HTERT RPE-1 (cell line): ENCODE measurements around the gene ITGB1BP1.

Experiments used
- in situ Hi-C: fragments of 300-500 bp; cut with MboI; formaldehyde crosslinking; loops from 4 replicates; pipeline ENCODE4 v1.14.3; 2020; ENCODE audit warnings: low sequenced_read_pairs

The ITGB1BP1 gene, protein sequence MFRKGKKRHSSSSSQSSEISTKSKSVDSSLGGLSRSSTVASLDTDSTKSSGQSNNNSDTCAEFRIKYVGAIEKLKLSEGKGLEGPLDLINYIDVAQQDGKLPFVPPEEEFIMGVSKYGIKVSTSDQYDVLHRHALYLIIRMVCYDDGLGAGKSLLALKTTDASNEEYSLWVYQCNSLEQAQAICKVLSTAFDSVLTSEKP

DNA sequence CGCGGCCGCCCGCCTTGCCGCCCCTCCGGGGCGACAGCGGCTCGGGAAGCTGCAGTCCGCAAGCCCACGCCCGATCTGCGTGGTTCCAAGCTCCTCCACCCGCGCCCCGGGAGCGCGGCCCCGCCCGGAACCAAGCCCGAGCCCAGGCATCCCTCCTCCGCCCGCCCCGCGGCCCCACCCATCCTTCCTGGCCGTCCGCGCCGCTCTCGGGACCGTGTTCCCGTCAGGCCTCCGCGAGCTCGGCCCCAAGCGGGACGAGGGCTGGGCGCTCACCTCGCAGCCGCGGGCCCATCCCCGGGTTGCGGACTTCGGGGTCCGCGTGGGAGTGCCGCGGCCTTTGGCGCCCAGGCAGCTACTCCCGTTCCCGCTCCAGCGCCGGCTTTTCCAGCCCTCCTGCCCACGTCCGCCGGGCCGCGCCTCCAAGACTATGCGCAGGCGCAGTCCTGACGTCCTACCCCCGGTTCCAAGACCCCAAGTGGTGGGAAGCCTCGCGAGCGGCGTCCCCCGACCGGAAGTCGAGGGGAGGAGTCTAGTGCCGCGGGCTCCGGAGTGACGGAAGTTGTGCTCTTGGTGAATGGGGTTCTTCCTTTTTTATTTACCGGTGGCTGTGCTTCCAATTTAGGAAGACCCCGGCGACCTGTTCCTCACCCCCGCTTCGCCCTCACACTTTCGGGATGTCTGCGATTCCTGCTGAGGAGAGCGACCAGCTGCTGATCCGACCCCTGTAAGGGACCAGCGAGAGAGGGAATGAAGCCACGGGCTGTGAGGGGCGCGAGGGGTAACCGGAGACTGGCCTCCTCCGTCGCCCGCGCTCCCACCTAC is at the start of gene ITGB1BP1, which contains the start of gene CPSF3:
Gene ITGB1BP1, minus strand, starts transcription at position 429 of the 822 bp plus-strand sequence. CDS start 4,831 bp downstream, outside the sequence.
Gene CPSF3, plus strand, starts transcription at position 555 of the 822 bp plus-strand sequence. Its CDS starts 120 bp downstream, at position 675.
- in situ Hi-C loops = no loop called here

DNA sequence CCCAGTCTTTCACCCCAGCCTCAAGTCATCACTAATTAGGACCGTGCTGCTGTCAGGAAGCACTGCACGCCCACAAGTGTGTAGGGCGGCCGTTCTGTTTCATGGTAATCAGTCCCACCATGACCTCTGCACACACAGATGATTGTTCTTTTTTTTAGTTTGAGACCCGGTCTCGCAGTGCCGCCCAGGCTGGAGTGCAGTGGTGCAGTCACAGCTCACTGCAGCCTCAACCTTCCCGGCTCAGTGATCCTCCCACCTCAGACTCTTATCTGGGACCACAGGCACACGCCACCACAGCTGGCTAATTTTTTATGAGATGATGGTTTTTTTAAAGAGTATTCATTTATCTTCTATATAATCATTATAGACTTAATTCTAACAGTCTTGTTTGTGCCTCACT is 49.2 kb upstream of the ITGB1BP1 start:
- in situ Hi-C loops = no loop called here

DNA sequence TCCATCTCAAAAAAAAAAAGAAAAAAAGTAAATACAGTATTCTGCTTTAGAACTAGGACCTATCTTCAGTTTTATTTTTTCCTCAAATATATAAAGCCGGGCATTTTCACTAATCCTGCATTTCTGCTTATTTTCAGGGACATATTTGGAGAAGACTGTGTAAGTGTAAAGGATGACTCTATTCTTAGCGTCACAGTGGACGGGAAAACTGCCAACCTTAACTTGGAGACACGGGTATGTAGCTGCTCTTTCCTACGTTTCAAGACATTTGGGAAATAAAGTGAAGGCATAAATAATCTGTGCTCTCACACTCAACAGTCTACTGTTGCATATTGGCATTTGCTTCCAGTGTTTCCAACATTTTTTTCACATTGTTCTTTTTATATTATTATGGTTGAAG is 47.9 kb upstream of the ITGB1BP1 start:
- in situ Hi-C loops = no loop called here

DNA sequence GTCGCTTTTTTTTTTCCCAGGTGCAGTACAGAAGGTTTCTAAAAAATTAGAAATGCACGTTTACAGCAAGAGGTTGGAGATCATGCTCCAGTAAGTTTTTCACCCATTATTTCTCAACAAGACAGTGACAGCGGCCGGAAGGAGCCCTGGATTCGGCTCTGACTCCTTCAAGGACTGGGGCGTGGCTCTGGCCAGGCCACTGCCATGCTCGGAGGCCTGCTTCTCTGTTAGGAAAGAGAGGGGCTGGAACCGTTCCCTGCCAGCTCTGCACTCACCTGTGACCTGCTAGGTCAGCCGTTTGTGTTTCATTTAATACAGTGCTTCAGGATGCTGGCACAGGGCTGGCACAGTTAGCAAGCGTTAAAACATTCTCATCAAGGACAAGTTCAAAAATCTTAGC is 44.4 kb upstream of the ITGB1BP1 start:
- in situ Hi-C loops = no loop called here

DNA sequence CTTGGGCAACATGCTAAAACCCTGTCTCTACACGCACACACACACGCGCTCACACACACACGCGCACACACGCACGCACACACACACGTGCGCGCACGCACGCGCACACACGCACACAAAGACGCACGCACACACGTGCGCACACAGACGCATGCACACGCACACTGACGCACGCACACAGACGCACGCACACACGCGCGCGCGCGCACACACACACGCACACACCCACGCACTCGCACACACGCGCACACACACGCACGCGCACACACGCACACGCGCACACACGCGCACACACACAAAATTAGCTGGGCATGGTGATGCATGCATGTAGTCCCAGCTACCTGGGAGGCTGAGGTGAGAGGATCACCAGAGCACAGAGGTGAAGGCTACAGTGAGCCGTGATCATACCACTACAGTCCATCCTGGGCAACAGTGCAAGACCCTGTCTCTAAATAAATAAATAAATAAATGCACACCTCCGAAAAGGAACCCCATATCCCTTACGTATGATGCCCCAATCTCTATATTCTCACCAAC is 42.9 kb upstream of the ITGB1BP1 start:
- in situ Hi-C loops = no loop called here

DNA sequence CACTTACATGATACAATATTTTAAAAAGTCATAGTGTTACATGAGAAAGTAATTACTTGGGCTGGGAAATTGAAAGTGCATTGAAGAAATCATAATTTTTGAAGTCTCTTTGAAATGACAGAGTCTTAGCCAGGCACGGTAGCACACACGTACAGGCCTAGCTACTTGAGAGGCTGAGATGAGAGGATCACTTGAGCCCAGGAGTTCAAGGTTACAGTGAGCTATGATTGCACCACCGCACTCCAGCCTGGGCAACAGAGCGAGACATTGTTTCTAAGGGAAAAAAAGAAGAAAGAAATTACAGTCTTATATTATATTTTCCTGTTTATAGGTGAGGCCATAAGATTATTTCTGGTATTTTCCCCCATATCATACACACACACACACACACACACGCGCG is 41.8 kb upstream of the ITGB1BP1 start:
- in situ Hi-C loops = no loop called here

DNA sequence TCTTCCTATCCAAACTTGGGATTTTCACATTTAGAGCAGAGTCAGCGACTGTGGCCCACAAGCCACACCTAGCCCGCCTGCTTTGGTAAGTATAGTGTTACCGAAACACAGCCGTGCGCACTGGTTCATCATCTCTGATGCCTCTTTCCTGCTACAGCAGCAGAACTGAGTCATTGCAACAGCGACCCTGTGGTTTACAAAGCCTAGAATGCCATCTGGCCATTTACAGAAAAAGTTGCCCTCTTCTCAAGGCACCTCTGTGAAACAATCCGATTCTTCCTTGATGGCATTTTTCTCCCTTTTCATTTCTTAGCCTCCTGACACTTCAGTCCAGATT is 40.3 kb upstream of the ITGB1BP1 start:
- in situ Hi-C loops = no loop called here

DNA sequence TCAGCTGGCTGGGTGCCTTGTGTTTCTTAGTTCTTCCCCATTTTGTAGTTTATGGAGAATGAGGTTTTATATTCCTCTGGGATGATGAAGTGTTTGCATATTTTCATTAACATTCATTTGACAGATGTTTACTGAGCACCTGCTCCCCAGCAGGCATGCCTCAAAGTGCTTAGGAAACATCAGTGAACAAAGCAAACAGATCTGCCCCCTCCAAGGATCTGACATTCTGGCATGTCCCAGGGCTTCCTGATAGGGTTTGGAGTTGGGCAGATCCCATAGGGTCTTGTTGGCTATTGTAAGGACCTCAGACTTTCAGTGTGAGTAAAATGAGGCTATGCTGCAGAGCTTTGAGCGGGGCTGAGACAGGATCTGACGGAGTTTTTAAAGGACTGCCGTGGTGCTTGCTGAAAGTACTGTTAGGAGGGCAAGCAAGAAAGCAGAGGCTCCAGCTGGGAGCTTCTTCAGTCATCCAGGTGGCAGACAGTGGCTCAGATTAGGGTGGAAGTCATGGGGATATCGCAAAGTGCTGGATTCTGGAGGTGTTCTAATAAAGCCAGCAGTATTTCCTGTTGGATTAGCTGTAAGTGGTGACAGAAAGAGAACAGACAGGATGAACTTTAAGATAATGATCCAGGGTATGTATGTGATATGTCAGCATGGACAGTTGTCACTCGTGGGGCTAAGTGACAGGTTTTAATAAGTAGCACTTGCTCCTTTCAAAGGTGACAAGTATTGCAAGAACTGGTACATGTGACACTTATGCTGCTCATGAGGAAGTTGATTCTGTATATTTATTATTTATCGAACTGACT is 39.8 kb upstream of the ITGB1BP1 start:
- in situ Hi-C loops = no loop called here

DNA sequence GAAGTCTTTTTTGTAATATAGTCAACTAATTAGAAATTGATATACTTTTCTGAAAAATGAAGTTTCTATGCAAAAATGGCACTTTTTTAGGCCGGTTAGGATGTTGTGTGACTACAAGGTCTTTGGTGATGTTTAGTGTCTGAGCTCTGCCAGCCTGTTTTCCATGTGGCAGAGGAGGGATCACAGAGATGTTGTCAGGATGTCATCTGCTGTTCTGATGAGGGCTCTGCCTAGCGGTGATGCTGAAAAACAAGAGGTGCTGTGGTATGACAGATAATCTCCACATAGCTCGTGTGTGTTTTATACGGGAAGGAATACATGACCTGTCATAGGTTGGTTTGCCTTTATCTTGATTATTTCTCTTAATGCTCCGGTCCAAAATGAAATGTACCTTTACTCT is 39.0 kb upstream of the ITGB1BP1 start:
- in situ Hi-C loops = no loop called here

DNA sequence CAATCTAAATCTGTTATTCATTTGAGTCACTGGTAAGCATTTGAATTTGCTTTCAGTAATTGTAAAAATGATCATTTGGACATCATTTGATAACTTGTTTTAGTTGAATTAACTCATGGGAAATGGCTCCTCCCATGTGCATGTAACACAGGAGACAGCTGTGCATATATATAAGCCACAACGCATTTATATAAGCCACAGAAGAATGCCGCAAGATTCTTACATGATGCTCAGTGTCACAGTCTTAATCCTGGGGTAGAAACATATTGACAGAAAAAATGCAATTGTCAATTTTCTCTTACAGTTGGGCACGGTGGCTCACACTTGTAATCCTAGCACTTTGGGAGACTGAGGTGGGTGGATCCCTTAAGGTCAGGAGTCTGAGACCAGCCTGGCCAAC is 37.8 kb upstream of the ITGB1BP1 start:
- in situ Hi-C loops = no loop called here

DNA sequence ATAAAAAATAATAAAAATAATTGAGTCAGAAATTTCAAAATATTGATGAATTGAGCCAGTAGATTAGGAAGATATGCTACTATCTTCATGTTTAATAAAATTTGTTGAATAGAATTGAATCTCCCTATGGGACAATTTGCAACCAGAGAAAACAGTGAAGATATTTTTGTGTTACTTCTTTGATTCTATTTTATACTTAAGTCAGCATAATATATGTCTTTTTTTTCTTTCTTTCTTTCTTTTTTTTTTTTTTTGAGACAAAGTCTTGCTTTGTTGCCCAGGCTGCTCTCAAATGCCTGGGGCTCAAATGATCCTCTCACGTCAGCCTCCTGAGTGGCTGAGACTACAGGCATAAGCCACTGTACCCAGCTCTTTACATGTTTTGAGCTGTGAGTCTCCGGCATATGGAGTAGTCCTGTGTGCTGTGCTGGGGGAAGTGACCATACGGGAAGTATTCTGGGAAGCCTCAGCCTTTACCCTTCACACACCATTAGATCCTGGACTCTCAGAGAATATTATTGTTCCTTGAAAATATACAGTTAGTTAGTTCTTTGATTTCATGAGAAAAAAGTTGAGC is 37.2 kb upstream of the ITGB1BP1 start:
- in situ Hi-C loops = no loop called here

DNA sequence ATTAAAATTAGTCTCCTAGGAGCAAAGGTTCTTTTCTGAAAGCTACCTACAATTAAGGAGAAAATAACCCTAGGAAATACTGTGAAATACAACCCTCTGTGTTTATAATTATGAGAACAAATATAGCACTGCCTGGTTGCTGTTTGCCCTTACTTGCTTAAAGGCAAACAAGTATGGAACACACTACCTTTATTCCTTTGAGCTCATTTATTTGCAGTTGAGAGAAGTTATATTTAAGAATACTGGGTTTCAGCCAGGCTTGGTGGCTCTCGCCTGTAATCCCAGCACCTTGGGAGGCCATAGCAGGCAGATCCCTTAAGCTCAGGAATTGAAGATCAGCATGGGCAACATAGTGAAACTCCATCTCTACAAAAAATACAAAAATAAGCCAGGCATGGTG is 27.9 kb upstream of the ITGB1BP1 start:
- in situ Hi-C loops = no loop called here

DNA sequence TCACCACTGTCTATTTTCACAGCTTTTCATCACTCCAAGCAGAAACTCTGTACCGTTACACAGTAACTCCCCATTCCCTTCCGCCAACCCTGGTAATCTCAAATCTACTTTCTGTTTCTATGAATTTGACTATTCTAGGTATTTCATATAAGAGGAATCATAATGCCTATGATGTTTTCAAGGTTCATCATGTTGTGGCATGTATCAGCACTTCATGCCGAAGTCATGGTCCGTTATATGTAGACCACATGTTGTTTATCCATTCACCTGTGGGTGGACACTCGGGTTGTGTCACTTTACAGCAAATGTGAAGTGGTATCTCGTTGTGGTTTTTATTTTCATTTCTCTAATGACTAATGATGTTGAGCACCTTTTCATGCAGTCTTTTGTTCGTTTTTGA is 21.8 kb upstream of the ITGB1BP1 start:
- in situ Hi-C loops = no loop called here

DNA sequence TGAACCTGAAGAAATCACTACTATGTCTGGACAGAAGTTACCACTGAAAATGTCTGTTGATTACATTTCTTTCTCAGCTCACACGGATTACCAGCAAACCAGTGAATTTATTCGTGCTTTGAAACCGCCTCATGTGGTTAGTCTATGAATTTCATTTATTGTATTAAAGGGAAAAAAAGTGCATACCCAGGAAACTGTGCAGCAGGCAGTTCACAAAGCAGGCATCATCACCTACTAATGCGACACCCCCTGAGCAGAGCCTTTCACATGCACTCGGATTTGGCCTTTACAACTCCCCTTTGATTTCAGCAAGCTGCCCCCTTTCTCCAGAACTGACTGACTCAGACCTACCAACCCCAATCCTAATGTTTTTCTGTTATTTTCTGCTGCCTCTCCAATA is 20.2 kb upstream of the ITGB1BP1 start:
- in situ Hi-C loops = no loop called here

DNA sequence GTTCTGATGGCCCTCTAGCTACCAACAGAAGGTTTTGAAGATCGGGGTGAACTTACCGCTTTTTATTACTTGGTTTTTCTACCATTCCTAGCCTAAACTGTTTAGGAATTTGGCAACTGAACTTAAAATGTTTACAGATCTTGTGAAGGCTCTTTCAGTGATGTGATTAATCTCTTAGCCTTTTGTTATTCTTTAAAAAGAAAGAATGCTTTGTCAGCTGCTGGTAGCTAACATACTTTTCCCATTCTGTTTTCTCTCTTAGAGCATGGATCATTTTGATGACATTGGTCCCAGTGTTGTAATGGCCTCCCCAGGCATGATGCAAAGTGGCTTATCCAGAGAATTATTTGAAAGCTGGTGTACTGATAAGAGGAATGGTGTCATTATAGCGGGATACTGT is 18.2 kb upstream of the ITGB1BP1 start:
- in situ Hi-C loops = no loop called here

DNA sequence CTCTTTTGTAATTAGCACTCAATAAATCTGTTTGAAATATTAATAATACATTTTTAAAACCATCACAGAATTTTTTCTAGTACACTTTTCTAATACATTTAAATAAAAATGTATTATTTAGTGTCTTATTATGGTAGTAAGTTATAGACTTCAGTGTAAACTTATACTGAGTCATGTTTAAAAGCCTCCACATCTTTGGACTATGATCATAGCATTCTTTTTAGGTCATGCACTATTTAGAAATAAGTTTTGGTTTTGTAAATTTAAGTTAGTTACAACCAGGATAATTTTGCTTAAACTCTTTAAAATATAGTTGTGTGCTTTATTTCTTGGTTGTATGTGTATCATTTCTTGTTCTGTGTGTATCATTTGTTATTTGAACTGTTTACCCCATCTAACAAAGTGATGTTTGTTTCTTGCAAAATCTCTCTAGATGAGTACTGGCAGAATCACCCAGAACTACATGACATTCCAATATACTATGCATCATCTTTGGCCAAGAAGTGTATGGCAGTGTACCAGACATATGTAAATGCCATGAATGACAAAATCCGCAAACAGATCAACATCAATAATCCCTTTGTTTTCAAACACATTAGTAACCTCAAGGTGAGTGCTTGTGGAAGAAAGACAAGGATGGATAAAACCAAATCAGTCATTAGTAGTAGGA is 16.9 kb upstream of the ITGB1BP1 start:
- in situ Hi-C loops = no loop called here

DNA sequence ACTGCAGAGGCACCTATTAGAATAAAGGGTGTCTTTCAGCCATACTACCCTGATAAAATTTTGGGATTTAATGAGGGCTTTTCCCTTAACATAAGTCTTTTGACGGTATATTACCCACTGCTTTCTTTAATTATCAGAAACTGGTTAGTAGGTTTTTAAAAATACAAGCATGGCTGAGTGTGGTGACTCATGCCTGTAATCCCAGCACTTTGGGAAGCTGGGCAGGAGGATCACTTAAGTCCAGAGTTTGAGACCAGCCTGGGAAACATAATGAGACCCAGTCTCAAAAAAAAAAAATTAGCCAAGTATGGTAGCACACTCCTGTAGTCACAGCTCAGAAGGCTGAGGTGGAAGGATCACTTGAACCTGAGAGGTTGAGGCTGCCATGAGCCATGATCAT is 16.2 kb upstream of the ITGB1BP1 start:
- in situ Hi-C loops = no loop called here

DNA sequence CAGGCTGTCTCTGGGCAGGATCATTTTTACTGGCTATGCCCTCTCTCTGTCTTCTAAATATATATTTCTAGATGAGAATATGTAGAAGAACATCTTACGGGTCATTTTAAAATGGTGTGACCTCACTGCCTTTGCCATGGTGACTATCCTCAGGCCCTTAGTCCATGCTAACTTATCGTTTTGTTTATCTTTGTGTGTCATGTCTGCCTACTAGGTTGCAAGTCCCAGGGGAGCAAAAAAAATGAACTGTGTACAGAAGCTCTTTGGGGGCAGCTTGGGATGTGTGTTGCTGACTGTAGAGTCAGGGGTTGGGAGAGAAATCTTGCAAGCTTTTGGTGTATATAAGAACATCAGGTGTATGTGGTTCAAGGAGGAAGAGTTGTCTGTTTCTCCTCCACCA is 11.2 kb upstream of the ITGB1BP1 start:
- in situ Hi-C loops = no loop called here

DNA sequence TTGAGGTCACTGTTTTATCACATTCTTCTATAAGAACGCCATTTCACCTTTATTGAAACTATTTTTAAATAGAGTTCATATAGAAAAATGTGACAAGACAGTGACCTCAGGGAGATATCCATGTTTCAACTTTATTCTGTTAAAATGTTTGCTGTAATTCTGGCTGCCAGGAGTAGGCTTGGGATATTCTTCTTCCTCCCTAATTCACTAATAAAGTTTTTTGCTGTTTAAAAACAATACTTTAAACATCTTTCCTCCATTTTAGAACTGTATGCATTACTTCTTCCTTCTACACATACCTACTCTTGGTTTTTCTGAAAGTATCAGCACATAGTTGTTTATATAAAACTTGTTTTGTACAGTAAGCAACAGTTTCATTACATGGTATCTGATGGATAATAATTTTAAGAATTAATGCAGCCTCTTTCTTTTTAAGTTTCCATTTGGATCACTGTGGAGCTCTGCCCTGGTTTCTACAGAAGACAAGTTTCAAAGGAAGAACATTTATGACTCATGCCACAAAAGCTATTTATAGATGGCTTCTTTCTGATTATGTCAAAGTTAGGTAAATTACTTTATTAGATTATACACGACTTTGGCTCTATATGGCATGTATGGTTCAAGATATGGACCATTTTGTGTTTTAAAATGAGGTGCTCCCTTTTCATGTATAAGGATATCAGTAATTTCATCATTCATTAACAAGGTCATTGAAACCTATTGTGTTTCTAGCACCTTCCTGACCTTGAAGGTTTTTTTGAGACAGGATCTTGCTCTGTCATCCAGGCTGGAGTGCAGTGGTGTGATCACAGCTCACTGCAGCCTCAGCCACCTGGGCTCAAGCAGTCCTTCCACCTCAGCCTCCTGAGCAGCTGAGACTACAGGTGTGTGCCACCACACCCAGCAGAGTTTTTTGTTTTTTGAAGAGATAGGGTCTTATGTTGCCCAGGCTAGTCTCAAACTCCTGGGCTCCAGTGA is 7.3 kb upstream of the ITGB1BP1 start:
- in situ Hi-C loops = no loop called here
